GM12873 (cell line): ENCODE results near the gene GNG12.

ENCODE experiments used
- TF ChIP-seq, protein P1 (sequence below): IDR thresholded peaks from 2 replicates; pipeline ENCODE4 v1.5.1; 2012; ENCODE audit warnings: low read depth, mild to moderate bottlenecking, moderate library complexity, low read length, control low read depth; ENCODE audit not compliant: insufficient read depth; ENCODE audit errors: missing control alignments

The GNG12 gene

DNA sequence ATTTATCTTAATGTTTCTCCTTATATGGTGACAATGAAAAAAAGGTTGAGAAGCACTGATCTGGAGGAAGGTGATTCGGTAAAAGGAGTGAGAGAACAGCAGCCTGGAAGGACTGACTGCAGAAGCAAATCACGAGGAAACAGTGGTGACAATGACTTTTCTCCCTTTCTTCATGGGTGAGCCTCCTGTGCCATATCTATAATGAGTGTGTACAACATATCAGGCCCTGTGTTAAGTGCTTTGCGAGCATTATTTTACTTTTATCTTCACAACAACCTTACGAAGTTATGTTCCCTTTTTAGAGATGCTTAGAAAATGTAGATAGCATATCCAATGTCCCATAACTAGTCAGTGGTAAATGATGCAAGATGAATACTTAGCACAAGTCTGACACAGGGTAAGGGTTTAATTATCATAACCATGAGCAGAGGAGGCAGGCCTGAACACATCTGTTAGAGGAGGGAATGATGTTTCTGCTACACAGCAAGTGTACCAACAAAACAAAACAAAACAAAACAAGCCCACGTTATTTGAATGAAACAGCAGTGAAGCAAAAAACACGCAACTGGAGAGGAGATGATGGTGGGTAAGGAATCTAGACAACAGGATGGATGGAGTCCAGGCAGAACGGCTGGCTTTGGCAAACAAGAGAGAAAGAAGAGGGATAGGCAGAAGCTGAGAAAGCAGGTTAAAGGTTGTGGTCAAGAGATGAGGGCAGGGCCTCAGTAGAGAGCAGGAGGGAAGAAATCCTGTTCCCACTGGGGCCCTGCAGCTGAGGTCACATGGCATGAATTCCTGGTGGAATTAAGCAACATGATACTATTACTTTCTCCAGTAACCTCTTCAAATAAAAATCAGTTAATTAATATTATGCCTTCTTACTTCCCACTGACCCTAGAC is 29.6 kb downstream of the GNG12 start:
- TF ChIP-seq, protein P1, sequence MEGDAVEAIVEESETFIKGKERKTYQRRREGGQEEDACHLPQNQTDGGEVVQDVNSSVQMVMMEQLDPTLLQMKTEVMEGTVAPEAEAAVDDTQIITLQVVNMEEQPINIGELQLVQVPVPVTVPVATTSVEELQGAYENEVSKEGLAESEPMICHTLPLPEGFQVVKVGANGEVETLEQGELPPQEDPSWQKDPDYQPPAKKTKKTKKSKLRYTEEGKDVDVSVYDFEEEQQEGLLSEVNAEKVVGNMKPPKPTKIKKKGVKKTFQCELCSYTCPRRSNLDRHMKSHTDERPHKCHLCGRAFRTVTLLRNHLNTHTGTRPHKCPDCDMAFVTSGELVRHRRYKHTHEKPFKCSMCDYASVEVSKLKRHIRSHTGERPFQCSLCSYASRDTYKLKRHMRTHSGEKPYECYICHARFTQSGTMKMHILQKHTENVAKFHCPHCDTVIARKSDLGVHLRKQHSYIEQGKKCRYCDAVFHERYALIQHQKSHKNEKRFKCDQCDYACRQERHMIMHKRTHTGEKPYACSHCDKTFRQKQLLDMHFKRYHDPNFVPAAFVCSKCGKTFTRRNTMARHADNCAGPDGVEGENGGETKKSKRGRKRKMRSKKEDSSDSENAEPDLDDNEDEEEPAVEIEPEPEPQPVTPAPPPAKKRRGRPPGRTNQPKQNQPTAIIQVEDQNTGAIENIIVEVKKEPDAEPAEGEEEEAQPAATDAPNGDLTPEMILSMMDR = no peak

GRCh38 chr1:67802565-67802964 is 30.7 kb downstream of the GNG12 start:
- TF ChIP-seq, protein P1 = no peak

GRCh38 chr1:67801903-67802302 is 31.4 kb downstream of the GNG12 start:
- TF ChIP-seq, protein P1 = no peak

DNA sequence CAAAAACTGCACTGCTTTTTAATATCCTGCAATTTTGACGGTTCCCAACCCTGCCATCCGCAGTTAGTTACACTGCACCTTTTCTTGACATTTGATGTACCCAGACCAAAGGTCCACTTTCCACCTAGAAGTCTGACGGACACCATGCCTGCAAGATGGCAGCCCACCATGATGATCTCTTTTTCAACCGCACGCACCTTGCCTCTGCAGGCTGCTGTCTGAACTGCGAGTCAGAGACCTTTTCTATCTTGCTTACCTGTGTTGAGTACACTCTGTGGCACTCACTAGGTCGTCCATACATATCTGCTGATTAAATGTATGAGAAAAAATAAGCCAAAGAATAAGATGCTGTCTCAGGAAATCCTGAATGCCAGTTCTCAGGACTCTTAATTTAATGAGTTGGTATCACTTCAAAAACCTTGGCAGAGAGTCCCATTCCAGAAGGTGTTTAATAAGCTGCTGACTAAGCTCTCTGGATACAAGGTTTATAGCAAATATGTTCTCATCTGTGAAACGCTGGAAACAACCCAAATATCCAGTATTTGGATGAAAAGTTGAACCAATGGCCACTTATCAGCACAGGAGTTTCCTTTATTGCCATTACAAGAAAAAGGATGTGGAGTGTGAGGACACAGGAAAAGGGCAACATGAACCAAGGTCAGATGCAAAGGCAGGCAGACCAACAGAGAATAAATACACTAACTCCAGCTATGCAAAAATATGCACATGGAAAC is 37.9 kb downstream of the GNG12 start:
- TF ChIP-seq, protein P1 = no peak

GRCh38 chr1:67793562-67793961 is 39.7 kb downstream of the GNG12 start:
- TF ChIP-seq, protein P1 = no peak

DNA sequence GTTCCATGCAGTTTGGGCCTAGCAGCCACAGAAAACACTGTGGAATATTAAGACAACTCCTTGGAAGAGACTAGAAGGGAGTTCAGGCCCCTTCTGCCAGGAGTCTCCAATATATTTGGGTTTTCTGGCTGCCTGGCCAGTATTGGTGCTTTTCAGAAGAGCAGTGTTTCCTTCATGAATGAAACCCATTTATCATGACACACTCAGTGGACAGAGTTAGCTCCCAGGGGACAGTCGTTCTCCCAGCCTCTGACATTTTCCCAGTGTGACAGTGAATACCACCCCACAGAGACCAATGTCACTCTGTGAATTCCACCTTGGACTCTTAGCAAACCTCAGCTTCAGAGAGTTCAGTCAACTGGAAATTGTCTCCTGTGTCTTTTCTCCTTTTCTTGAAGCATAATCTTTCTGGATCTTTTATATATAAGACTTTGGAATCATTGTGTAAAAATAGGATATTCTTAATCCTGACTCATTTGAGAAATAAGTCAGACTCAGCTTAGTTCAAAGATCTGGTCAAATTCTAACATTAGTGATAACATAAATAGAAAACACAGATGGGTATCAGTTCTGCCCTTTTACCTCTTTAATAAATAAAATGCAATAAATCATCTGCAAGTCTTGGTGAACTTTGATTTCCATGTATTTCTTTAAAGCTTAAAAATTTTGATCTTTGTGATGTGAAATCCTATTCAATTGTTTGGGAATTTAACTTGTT is 40.4 kb downstream of the GNG12 start:
- TF ChIP-seq, protein P1 = no peak

DNA sequence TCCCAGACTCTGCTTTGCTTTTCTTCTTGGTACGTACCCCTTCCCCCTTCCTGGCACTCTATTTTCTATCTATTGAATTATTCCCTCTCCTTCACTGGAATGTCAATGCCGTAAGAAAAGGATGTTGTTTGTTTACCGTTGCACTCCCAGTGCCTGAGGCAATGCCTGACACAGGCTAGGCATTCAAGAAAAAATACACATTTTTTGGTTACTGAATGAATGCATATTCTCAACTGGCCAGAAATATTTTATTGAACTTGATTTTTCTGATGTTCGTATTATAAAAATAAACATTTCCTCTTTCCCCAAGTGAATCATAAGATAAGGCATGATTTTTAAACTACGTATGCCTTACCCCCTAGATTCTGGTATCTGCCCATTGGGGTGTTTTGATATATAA is 41.2 kb downstream of the GNG12 start:
- TF ChIP-seq, protein P1 = no peak
